GM12891 (cell line): ENCODE results near the gene ADAT3.

Experiments used
- POLR2A ChIP-seq: IDR thresholded peaks from 2 replicates; pipeline ENCODE4 v1.6.1; 2011; ENCODE audit warnings: low read depth, low read length, control low read depth
- POLR2AphosphoS5 ChIP-seq: IDR thresholded peaks from 2 replicates; pipeline ENCODE4 v1.6.1; 2011; ENCODE audit warnings: low read depth, low read length, control low read depth

- TF ChIP-seq POLR2A (no peak), POLR2AphosphoS5 (no peak)
Measured at GRCh38 chr19:1936430-1936829, 31.2 kb downstream of the ADAT3 start.
